ENCODE data around the gene PEX11B.

- TF ChIP-seq, protein P1, sequence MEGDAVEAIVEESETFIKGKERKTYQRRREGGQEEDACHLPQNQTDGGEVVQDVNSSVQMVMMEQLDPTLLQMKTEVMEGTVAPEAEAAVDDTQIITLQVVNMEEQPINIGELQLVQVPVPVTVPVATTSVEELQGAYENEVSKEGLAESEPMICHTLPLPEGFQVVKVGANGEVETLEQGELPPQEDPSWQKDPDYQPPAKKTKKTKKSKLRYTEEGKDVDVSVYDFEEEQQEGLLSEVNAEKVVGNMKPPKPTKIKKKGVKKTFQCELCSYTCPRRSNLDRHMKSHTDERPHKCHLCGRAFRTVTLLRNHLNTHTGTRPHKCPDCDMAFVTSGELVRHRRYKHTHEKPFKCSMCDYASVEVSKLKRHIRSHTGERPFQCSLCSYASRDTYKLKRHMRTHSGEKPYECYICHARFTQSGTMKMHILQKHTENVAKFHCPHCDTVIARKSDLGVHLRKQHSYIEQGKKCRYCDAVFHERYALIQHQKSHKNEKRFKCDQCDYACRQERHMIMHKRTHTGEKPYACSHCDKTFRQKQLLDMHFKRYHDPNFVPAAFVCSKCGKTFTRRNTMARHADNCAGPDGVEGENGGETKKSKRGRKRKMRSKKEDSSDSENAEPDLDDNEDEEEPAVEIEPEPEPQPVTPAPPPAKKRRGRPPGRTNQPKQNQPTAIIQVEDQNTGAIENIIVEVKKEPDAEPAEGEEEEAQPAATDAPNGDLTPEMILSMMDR (IDR thresholded peaks at IDR 0.05 in 4 of 5, conservative IDR thresholded peaks at IDR 0.05 in 1 of 5), result no peak
- TF ChIP-seq POLR2A (IDR thresholded peaks at IDR 0.05), result no peak
Measured at GRCh38 chr1:145952903-145953302, 34.4 kb upstream of the PEX11B start.

All from gastrocnemius medialis (tissue), 4 donors.